Pancreas (tissue), 10 donors: ENCODE data around the gene ACOT11. TPM values are rescaled to one million over a fixed set of nuclear protein-coding genes. Genes with fewer than 3 reads are reported as not detected.

Source experiments
- ATAC-seq, 4 donors: fragments of 200-7000 bp; cut with Tn5 transposase; one replicate each; pipeline versions ENCODE4 v1.8.0 to v1.9.1; 2020; ENCODE audit warnings: mild to moderate bottlenecking in 4 of 4, moderate library complexity in 4 of 4
- DNase-seq, 6 donors: peaks; one replicate each; pipeline ENCODE4 v3.0.0-alpha.2; 2020
- FAIRE-seq: peaks from 2 replicates; lab custom pipeline; 2012; peaks lifted over from hg19 to GRCh38; lab: Jason Lieb, UNC
- H3K27ac ChIP-seq, 4 donors: fragments of 200-600 bp; sonication (generic); 1 replicate in 3 of 4; 2 replicates in 1 of 4; pipeline versions ENCODE4 v1.5.0 to v1.8.0; 2020
- H3K27me3 ChIP-seq, 4 donors: fragments of 200-600 bp; one replicate each; pipeline ENCODE4 v1.8.0; 2021
- H3K36me3 ChIP-seq, 3 donors: fragments of 200-600 bp; sonication (generic) in 1 of 3; one replicate each; pipeline versions ENCODE4 v1.5.0 to v1.8.0; 2020 to 2021
- H3K4me1 ChIP-seq, 3 donors: fragments of 200-600 bp; one replicate each; pipeline ENCODE4 v1.8.0; 2021
- H3K4me3 ChIP-seq, 4 donors: fragments of 200-600 bp; sonication (generic) in 2 of 4; one replicate each; pipeline versions ENCODE4 v1.5.0 to v1.8.0; 2020 to 2021
- H3K9me3 ChIP-seq, 4 donors: fragments of 200-600 bp; one replicate each; pipeline ENCODE4 v1.8.0; 2021
- CTCF ChIP-seq, 4 donors: fragments of 200-600 bp; sonication (generic) in 3 of 4; IDR thresholded peaks; one replicate each; pipeline versions ENCODE4 v1.5.0 to v1.8.0; 2021; ENCODE audit warnings: antibody characterized with exemption in 4 of 4
- WGBS, 2 donors: extraction: QIAGEN DNeasy Blood & Tissue Kit; methylation state at CpG; one replicate each; pipeline ENCODE4 v1.1.7; 2013; 5-methylcytosine and 5-hydroxymethylcytosine counted together
- intact Hi-C, 3 donors: fragments of 100-400 bp; cut with DNase I; formaldehyde crosslinking; loops; one replicate each; pipeline versions ENCODE4 v1.11.1 to v1.14.2; 2022
- polyA plus RNA-seq, 2 donors: library from polyadenylated mRNA; stranded (reverse); fragments of 200-250 nt; gene quantifications; one replicate each; pipeline ENCODE4 v1.2.3, GENCODE V29; 2013
- total RNA-seq, 6 donors: library from RNA; stranded (reverse); fragmentation: NEBNext Ultra II Directional in 4 of 6; extraction: Animal tissue kit (Norgen Biotek cat#: 25700) in 4 of 6; gene quantifications; one replicate each; pipeline versions ENCODE4 v1.2.1 to v1.2.4, GENCODE V29; 2021 to 2023
- donor health status: healthy with polysubstance abuse.
- donor health status: DM: no; HTN: no; CAD: no; lungs with moderate emphysema.
- donor health status: DM: no; HTN: no; CAD: no.
- donor health status: control.
- donor health status: control.
- donor health status: Bipolar disorder and iron deficiency.
- donor health status: DM: yes; HTN: yes; CAD: no.
- donor health status: DM: no; HTN: no; CAD: no.
- donor health status: DM: no; HTN: no; CAD: no.
- donor health status: DM: yes; HTN: yes; CAD: no.

ACOT11 gene
- total and polyA plus RNA-seq, 8 donors: 2.6 to 6.7 (median 3.1) TPM

DNA sequence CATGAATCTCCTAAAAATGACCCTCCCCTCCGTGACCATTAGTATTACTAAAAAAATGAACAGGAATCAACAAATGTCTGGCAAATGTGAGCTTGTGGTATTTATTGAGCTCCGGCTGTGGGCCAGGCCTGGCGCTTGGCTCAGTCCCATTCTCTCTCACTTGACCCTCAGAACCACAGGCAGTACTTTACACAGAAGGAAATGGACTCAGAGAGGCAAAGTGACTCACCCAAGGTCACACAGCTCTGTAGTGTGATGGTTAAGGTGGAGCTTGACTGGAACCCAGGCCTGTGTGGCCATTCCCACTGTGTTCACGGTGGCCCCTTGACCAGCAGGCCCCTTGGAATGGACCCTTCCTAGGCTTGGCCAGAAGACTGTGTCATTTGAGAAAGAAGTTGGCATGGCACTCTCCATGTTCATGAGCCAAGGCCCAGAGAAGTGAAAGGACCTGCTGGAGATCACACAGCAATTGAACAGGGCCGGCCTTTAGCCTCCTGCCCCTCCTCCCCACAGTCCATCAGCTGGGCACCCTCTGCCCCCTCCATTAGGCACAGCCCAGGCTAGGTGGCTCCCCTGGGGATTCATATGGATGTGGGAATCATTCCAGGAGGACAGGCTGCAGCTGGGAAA, 43.2 kb downstream of the ACOT11 start:
- 83 to 90% methylated on average over 5 of the region's 5 CpGs for WGBS, 2 donors
- no peaks in the 10 kb centered on the region for H3K9me3 ChIP-seq
- H3K4me1 ChIP-seq: no peaks in the 10 kb centered on the region
- TF ChIP-seq CTCF (IDR thresholded peaks at IDR 0.05): no peak
- H3K36me3 ChIP-seq: no peaks in the 10 kb centered on the region
- no peak for ATAC-seq
- H3K4me3 ChIP-seq: no peak overlapping the region
- intact Hi-C loops: no loop called here
- FAIRE-seq: no peak
- peak in 1 of 6 donors; percentile 22 for DNase-seq
- no peak overlapping the region for H3K27ac ChIP-seq
- H3K27me3 ChIP-seq: no peaks in the 10 kb centered on the region

GRCh38 chr1:54593571-54594160, 45.6 kb downstream of the ACOT11 start:
- Histone ChIP-seq H3K4me1 (no peaks in the 10 kb centered on the region), H3K36me3 (no peaks in the 10 kb centered on the region), H3K9me3 (no peaks in the 10 kb centered on the region), H3K4me3 (no peak overlapping the region), H3K27me3 (no peaks in the 10 kb centered on the region), H3K27ac (no peak overlapping the region)
- intact Hi-C loops: no loop called here
- ATAC-seq: no peak
- no peak for TF ChIP-seq CTCF (IDR thresholded peaks at IDR 0.05)
- peak in 1 of 6 donors; percentile 39 for DNase-seq
- no peak for FAIRE-seq
- 87 to 89% methylated on average over 10 of the region's 10 CpGs for WGBS, 2 donors

GRCh38 chr1:54594463-54594862, 46.4 kb downstream of the ACOT11 start:
- 95 to 97% methylated on average over 16 of the region's 16 CpGs for WGBS, 2 donors
- Histone ChIP-seq H3K27me3 (no peaks in the 10 kb centered on the region), H3K36me3 (no peaks in the 10 kb centered on the region), H3K4me3 (no peak overlapping the region), H3K27ac (no peak overlapping the region), H3K9me3 (no peaks in the 10 kb centered on the region), H3K4me1 (no peaks in the 10 kb centered on the region)
- intact Hi-C loops: no loop called here
- no peak for ATAC-seq
- peak in 1 of 6 donors; percentile 51 for DNase-seq
- no peak for TF ChIP-seq CTCF (IDR thresholded peaks at IDR 0.05)
- FAIRE-seq: no peak

GRCh38 chr1:54595956-54596498, 48.0 kb downstream of the ACOT11 start:
- ATAC-seq (no peak), FAIRE-seq (no peak), DNase-seq (peak in 1 of 6 donors; percentile 18)
- no peaks in the 10 kb centered on the region for H3K4me1 ChIP-seq
- H3K4me3 ChIP-seq: no peak overlapping the region
- 88 to 90% methylated on average over 3 of the region's 3 CpGs for WGBS, 2 donors
- H3K9me3 ChIP-seq: no peaks in the 10 kb centered on the region
- no peak overlapping the region for H3K27ac ChIP-seq
- no peaks in the 10 kb centered on the region for H3K27me3 ChIP-seq
- intact Hi-C loops: no loop called here
- no peaks in the 10 kb centered on the region for H3K36me3 ChIP-seq
- TF ChIP-seq CTCF (IDR thresholded peaks at IDR 0.05): no peak

GRCh38 chr1:54596756-54597155, 48.7 kb downstream of the ACOT11 start:
- no peak overlapping the region for H3K27ac ChIP-seq
- WGBS, 2 donors: 72 to 75% methylated on average over 3 of the region's 3 CpGs
- no peaks in the 10 kb centered on the region for H3K36me3 ChIP-seq
- no peak overlapping the region for H3K4me3 ChIP-seq
- no peak for DNase-seq
- H3K9me3 ChIP-seq: no peaks in the 10 kb centered on the region
- FAIRE-seq: no peak
- intact Hi-C loops: no loop called here
- H3K27me3 ChIP-seq: no peaks in the 10 kb centered on the region
- no peak for ATAC-seq
- TF ChIP-seq CTCF (IDR thresholded peaks at IDR 0.05): no peak
- no peaks in the 10 kb centered on the region for H3K4me1 ChIP-seq
